H9 (cell line): ENCODE data around the gene QRICH2. TPM values are rescaled to one million over a fixed set of nuclear protein-coding genes. Genes with fewer than 3 reads are reported as not detected.

Experiments used
- DNase-seq: peaks from one replicate; pipeline ENCODE4 v3.0.0-alpha.2; 2017
- H2AFZ ChIP-seq: one replicate; pipeline ENCODE4 v1.6.1; 2013; ENCODE audit warnings: mild to moderate bottlenecking, low read length, control low read depth, moderate library complexity
- H2AK5ac ChIP-seq: 2 replicates; pipeline ENCODE4 v1.6.1; 2013; ENCODE audit warnings: low read length, control low read depth, mixed read lengths; ENCODE audit not compliant: insufficient read length
- H2BK120ac ChIP-seq: one replicate; pipeline ENCODE4 v1.6.1; 2013; ENCODE audit warnings: low read depth, mild to moderate bottlenecking, low read length, control low read depth, inconsistent platforms; ENCODE audit not compliant: poor library complexity, severe bottlenecking
- H2BK12ac ChIP-seq: 2 replicates; pipeline ENCODE4 v1.6.1; 2013; ENCODE audit warnings: low read length, control low read depth, mixed read lengths, low read depth; ENCODE audit not compliant: insufficient read length
- H2BK15ac ChIP-seq: 2 replicates; pipeline ENCODE4 v1.6.1; 2013; ENCODE audit warnings: low read depth, low read length, control low read depth
- H2BK20ac ChIP-seq: one replicate; pipeline ENCODE4 v1.6.1; 2013; ENCODE audit warnings: low read depth, mild to moderate bottlenecking, low read length, control low read depth, inconsistent platforms; ENCODE audit not compliant: poor library complexity, severe bottlenecking
- H2BK5ac ChIP-seq: 2 replicates; pipeline ENCODE4 v1.6.1; 2013; ENCODE audit warnings: low read length, control low read depth, mixed read lengths; ENCODE audit not compliant: insufficient read length
- H3K14ac ChIP-seq: 2 replicates; pipeline ENCODE4 v1.6.1; 2013; ENCODE audit warnings: low read length, control low read depth; ENCODE audit not compliant: insufficient read depth
- H3K18ac ChIP-seq: 2 replicates; pipeline ENCODE4 v1.6.1; 2013; ENCODE audit warnings: low read depth, mild to moderate bottlenecking, mixed read lengths, low read length, control low read depth; ENCODE audit not compliant: insufficient read length
- H3K23ac ChIP-seq: 2 replicates; pipeline ENCODE4 v1.6.1; 2013; ENCODE audit warnings: low read length, control low read depth, mixed read lengths, low read depth; ENCODE audit not compliant: insufficient read length
- H3K23me2 ChIP-seq: 2 replicates; pipeline ENCODE4 v1.6.1; 2013; ENCODE audit warnings: low read depth, mild to moderate bottlenecking, mixed read lengths, low read length, control low read depth; ENCODE audit not compliant: insufficient read length, poor library complexity, severe bottlenecking
- H3K27ac ChIP-seq: 2 replicates; pipeline ENCODE4 v1.5.1; 2013; ENCODE audit warnings: low read length, control low read depth, mixed read lengths, low read depth; ENCODE audit not compliant: insufficient read length
- H3K27me3 ChIP-seq: 2 replicates; pipeline ENCODE4 v1.6.1; 2013; ENCODE audit warnings: low read length, control low read depth, inconsistent platforms; ENCODE audit not compliant: insufficient read depth
- H3K4ac ChIP-seq: 2 replicates; pipeline ENCODE4 v1.6.1; 2013; ENCODE audit warnings: low read depth, mild to moderate bottlenecking, control low read depth, inconsistent platforms, low read length, moderate library complexity
- H3K4me1 ChIP-seq: 2 replicates; pipeline ENCODE4 v1.6.1; 2013; ENCODE audit warnings: low read length, control low read depth, inconsistent platforms; ENCODE audit not compliant: insufficient read depth
- H3K4me2 ChIP-seq: 2 replicates; pipeline ENCODE4 v1.6.1; 2013; ENCODE audit warnings: low read length, control low read depth, mixed read lengths; ENCODE audit not compliant: insufficient read length, insufficient read depth
- H3K56ac ChIP-seq: 2 replicates; pipeline ENCODE4 v1.6.1; 2013; ENCODE audit warnings: low read depth, mild to moderate bottlenecking, mixed read lengths, low read length, control low read depth; ENCODE audit not compliant: insufficient read length
- H3K79me1 ChIP-seq: 2 replicates; pipeline ENCODE4 v1.6.1; 2013; ENCODE audit warnings: low read depth, mild to moderate bottlenecking, moderate library complexity, low read length, control low read depth, inconsistent platforms; ENCODE audit not compliant: insufficient read depth, poor library complexity, severe bottlenecking
- H3K79me2 ChIP-seq: 2 replicates; pipeline ENCODE4 v1.6.1; 2013; ENCODE audit warnings: low read length, control low read depth, inconsistent platforms; ENCODE audit not compliant: insufficient read depth
- H3K9ac ChIP-seq: 2 replicates; pipeline ENCODE4 v1.6.1; 2013; ENCODE audit warnings: low read length, control low read depth, mixed read lengths; ENCODE audit not compliant: insufficient read length; ENCODE audit errors: extremely low read depth
- H3K9me3 ChIP-seq: one replicate; pipeline ENCODE4 v1.6.1; 2013; ENCODE audit warnings: low read depth, low read length, inconsistent platforms; ENCODE audit not compliant: control insufficient read depth
- H3T11ph ChIP-seq: one replicate; pipeline ENCODE4 v1.6.1; 2013; ENCODE audit warnings: mild to moderate bottlenecking, low read length, control low read depth, inconsistent platforms
- H4K20me1 ChIP-seq: one replicate; pipeline ENCODE4 v1.6.1; 2013; ENCODE audit not compliant: control insufficient read depth, insufficient read length, insufficient read depth
- H4K5ac ChIP-seq: 2 replicates; pipeline ENCODE4 v1.6.1; 2013; ENCODE audit warnings: low read depth, mild to moderate bottlenecking, mixed read lengths, low read length, control low read depth; ENCODE audit not compliant: insufficient read length
- H4K8ac ChIP-seq: replicated peaks from 2 replicates; pipeline ENCODE4 v1.6.1; 2013; ENCODE audit warnings: low read length, control low read depth, mixed read lengths, low read depth; ENCODE audit not compliant: insufficient read length
- H4K91ac ChIP-seq: 2 replicates; pipeline ENCODE4 v1.6.1; 2013; ENCODE audit warnings: low read depth, mild to moderate bottlenecking, moderate library complexity, mixed read lengths, low read length, control low read depth; ENCODE audit not compliant: insufficient read length
- H3K27ac Mint-ChIP-seq, 3 experiments: 2 replicates in 2 of 3; 3 replicates in 1 of 3; pipeline ENCODE4 v1.8.0; 2020 to 2021; ENCODE audit warnings: mixed read lengths in 3 of 3, mild to moderate bottlenecking in 1 of 3, moderate library complexity in 1 of 3
- H3K27me3 Mint-ChIP-seq: 2 replicates; pipeline ENCODE4 v1.8.0; 2021; ENCODE audit warnings: low read depth, mild to moderate bottlenecking, moderate library complexity, mixed read lengths
- H3K36me3 Mint-ChIP-seq, 3 experiments: 2 replicates in 2 of 3; 3 replicates in 1 of 3; pipeline ENCODE4 v1.8.0; 2020 to 2021; ENCODE audit warnings: low read depth in 3 of 3, mixed read lengths in 3 of 3; ENCODE audit not compliant: insufficient read depth in 1 of 3
- H3K4me1 Mint-ChIP-seq, 2 experiments: 2 replicates each; pipeline ENCODE4 v1.8.0; 2020; ENCODE audit warnings: mixed read lengths in 2 of 2
- H3K4me3 Mint-ChIP-seq, 2 experiments: 2 replicates in 1 of 2; 3 replicates in 1 of 2; pipeline ENCODE4 v1.8.0; 2020 to 2021; ENCODE audit warnings: mild to moderate bottlenecking in 2 of 2, mixed read lengths in 2 of 2, moderate library complexity in 1 of 2
- H3K9me3 Mint-ChIP-seq, 2 experiments: 2 replicates in 1 of 2; 3 replicates in 1 of 2; pipeline ENCODE4 v1.8.0; 2020; ENCODE audit warnings: mild to moderate bottlenecking in 2 of 2, mixed read lengths in 2 of 2, moderate library complexity in 1 of 2
- CTCF ChIP-seq: fragments of 200-600 bp; sonication (generic); conservative IDR thresholded peaks from 3 replicates; pipeline ENCODE4 v1.8.0; 2021; ENCODE audit warnings: antibody characterized with exemption, mild to moderate bottlenecking
- WGBS: extraction: QIAGEN DNeasy Blood & Tissue Kit; methylation state at CpG from one replicate; pipeline ENCODE4 v1.1.7; 2013; ENCODE audit warnings: missing lambda C conversion rate, low lambda C conversion rate, mixed read lengths; ENCODE audit not compliant: insufficient read length; ENCODE audit errors: extremely low coverage; 5-methylcytosine and 5-hydroxymethylcytosine counted together
- total RNA-seq: library from RNA; stranded (reverse); gene quantifications from 2 replicates; pipeline ENCODE4 v1.2.1, GENCODE V29; 2021

QRICH2 gene
- total RNA-seq, 1 experiment from 2014 or later, result 3.2 TPM

DNA sequence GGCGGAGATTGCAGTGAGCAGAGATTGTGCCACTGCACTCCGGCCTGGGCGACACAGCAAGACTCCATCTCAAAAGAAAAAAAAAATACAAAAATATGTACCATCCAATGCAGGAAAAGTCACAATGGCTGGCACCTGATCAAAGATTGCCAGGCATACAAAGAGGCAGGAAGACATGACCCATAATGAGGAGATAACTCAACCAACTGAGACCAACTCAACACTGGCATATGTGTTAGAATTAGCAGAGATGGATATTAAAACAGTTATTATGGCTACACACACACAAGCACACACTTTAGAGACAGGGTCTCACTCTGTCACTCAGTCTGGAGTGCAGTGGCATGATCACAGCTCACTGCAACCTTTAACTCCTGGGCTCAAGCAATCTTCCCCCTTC lies 10.6 kb downstream of the QRICH2 start:
- no peak overlapping the region for H2BK12ac ChIP-seq
- no peaks in the 10 kb centered on the region for H3K4me1 ChIP-seq
- no peak overlapping the region for H4K91ac ChIP-seq
- no peak overlapping the region for H2AFZ ChIP-seq
- Mint-ChIP-seq H3K27ac (no peak overlapping the region; a peak in 2 of 7 replicates), H3K4me1 (peaks cover 3% of the 10 kb centered on the region in 2 experiments; a peak in 2 of 4 replicates), H3K36me3 (no peaks in the 10 kb centered on the region; a peak in 3 of 7 replicates), H3K27me3 (no peaks in the 10 kb centered on the region), H3K4me3 (no peak overlapping the region), H3K9me3 (no peaks in the 10 kb centered on the region)
- no CpG with 5 or more reads among the region's 3 CpGs for WGBS
- no peak overlapping the region for H3K23ac ChIP-seq
- H3K23me2 ChIP-seq, result no peaks in the 10 kb centered on the region
- no peak for TF ChIP-seq CTCF
- no peak overlapping the region for H3T11ph ChIP-seq
- H4K5ac ChIP-seq, result no peak overlapping the region
- no peaks in the 10 kb centered on the region for H3K27me3 ChIP-seq
- H4K8ac ChIP-seq, result no peak overlapping the region
- no peak for DNase-seq
- H3K27ac ChIP-seq, result no peak overlapping the region
- H3K79me1 ChIP-seq, result no peaks in the 10 kb centered on the region
- no peaks in the 10 kb centered on the region for H3K79me2 ChIP-seq
- no peak overlapping the region for H2BK5ac ChIP-seq
- H4K20me1 ChIP-seq, result no peaks in the 10 kb centered on the region
- no peak overlapping the region for H3K56ac ChIP-seq
- H2BK20ac ChIP-seq, result no peak overlapping the region
- H2BK120ac ChIP-seq, result no peak overlapping the region
- no peak overlapping the region for H3K14ac ChIP-seq
- H3K9me3 ChIP-seq, result no peaks in the 10 kb centered on the region
- no peak overlapping the region for H2BK15ac ChIP-seq
- no peak overlapping the region for H3K18ac ChIP-seq
- no peak overlapping the region for H2AK5ac ChIP-seq
- no peak overlapping the region for H3K4ac ChIP-seq
- no peak overlapping the region for H3K9ac ChIP-seq
- no peak overlapping the region for H3K4me2 ChIP-seq
